ENCODE measurements around the gene SETD1A. TPM values are rescaled to one million over a fixed set of nuclear protein-coding genes. Genes with fewer than 3 reads are reported as not detected.

Gene SETD1A
- total RNA-seq, 2 experiments from 2014 or later, result 26.9 to 27.3 TPM

DNA sequence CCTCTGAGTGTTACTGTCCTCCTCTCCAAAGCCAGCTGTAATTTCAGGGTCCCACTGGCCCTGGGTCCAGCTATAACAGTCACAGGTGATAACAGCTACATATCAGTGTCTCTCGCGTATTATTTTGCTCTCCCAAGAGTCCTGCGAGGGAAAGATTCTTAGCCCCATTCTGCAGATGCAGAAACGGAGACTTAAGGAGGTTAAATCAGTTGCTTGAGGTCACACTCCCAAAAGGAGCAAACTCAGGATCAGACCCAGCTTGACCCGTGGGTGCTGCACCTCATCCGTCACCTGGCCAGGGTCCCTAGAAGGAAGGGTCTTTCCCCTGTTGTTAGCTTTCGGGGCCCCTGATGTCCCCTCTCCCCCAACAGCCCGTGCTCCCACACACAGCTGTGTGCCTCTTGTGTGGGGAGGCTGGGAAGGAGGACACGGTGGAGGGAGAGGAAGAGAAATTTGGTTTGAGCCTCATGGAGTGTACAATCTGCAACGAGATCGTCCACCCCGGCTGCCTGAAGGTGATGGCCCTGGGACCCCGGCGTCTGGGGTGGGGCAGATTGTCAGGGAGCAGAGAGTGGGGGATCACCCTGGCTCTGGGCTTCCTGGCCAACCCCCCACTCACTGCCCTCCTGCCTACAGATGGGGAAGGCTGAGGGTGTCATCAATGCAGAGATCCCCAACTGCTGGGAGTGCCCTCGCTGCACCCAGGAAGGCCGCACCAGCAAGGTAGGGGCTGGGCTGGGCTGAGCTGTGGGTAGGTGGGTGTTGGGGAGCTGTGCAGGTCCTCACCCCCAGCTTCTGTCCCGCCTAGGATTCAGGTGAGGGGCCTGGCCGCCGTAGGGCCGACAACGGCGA lies 30.4 kb upstream of the SETD1A start:
- ChIA-PET POLR2A (no interaction called here), CTCF (interaction anchor here (1.0 kb wide), 1 partner anchor 15 kb away, joined by 4 read pairs; no protein-coding TSS in a partner anchor)

DNA sequence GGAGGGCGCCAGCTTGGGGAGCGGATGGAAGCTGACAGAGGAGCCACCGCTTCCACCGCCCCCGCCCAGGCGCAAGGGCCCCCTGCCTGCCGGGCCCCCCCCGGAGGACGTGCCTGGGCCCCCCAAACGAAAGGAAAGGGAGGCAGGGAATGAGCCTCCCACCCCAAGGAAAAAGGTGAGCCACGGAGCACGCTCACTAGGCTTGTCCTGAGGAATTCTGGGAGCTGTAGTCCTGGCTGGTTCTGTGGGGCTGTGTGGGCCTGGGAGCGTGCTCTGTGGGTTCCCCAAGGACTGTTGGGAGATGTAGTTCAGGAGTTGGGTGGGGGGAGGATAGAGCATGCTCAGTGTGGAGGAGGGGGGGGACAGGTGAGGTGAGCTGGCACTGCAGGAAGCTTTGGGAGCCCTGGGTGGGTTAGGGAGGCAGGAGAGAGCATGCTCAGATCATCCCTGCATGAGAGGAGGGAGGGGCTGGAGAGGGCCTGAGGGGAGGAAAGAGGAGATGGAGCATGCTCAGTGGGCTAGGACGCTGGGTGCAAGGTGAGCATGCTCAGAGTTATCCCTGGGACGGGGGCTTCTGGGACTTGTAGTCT lies 29.7 kb upstream of the SETD1A start:
- CTCF ChIA-PET, result interaction anchor here (1.0 kb wide), 1 partner anchor 14 kb away, joined by 4 read pairs; no protein-coding TSS in a partner anchor
- POLR2A ChIA-PET, result no interaction called here

DNA sequence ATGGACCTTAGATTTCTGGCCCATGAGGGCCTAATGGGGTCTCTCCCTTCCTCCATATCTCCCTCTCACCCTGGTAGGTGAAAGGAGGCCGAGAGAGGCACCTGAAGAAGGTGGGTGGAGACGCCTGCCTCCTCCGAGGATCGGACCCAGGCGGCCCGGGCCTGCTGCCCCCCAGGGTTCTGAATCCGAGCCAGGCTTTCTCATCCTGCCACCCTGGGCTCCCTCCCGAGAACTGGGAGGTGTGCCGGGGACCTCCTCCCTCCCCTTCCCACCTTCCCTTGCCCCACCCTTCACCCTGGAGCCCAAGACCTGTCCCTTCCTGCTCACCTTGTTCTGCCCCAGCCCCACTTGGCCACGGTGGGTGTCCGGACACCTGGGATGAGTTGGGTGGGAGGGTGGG lies 29.2 kb upstream of the SETD1A start:
- POLR2A ChIA-PET, result no interaction called here
- CTCF ChIA-PET, result no interaction called here

DNA sequence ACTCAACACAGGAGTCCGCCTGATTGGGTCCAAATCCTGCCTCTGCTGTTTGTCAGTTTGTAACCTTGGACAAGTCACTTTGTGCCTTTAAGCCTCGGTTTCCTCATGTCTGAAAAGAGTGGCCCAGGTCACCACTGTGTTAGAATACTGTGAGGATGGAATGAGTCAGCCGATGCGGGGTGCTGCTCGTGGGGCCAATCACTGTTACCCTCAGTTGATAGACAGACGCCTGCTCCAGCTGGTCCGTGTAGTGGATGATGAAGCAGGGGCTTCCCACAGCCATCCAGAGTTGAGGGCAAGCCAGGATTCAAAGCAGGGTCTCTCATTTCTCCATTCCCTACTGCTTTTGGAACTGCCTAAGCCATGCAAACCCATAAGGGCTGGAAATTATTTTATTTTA lies 28.4 kb upstream of the SETD1A start:
- POLR2A ChIA-PET, result interaction anchor here (0.5 kb wide), 1 partner anchor 945 kb away, joined by 4 read pairs; the partner anchor contains the start of gene ZNF267
- CTCF ChIA-PET, result interaction anchor here (1.2 kb wide), 1 partner anchor 13 kb away, joined by 3 read pairs; no protein-coding TSS in a partner anchor

DNA sequence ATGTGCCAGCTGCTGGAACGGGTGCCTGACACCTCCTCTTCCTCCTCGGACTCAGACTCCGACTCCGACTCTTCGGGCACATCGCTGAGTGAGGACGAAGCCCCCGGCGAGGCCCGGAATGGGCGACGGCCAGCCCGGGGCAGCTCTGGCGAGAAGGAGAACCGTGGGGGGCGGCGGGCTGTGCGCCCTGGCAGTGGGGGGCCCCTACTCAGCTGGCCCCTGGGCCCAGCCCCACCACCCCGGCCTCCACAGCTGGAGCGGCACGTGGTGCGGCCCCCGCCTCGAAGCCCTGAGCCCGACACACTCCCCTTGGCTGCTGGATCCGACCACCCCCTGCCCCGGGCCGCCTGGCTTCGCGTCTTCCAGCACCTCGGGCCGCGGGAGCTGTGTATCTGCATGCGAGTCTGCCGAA lies 27.4 kb upstream of the SETD1A start:
- ChIA-PET CTCF (interaction anchor here (1.2 kb wide), 1 partner anchor 12 kb away, joined by 3 read pairs; no protein-coding TSS in a partner anchor), POLR2A (no interaction called here)

DNA sequence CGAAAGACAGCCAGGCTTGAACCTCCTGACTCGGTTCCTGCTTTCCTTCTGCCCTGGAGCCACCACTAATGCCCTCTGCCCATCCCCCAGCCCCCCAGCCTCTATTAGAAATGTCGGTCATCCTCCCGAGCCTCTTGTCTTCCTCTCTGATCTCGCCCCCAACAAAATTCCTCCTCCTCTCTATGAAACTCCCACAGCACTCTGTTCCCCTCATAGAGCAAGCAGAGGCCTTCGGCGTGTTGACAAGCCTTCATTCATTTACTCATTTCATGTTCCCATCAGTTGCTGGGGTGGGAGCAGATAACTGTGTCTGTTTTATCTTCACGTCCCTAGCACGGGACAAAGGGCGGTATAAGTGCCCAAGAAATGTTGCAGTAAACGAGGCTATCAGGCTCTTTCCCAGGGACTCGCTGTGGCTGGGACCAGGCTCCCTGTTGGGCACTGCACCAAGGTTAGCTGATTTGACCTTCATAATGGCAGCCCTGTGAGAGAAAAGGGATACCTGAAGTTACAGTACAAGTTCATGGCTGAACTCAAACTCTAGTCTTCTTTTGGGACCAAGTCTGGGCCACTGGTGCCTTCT lies 26.4 kb upstream of the SETD1A start:
- CTCF ChIA-PET, result no interaction called here

DNA sequence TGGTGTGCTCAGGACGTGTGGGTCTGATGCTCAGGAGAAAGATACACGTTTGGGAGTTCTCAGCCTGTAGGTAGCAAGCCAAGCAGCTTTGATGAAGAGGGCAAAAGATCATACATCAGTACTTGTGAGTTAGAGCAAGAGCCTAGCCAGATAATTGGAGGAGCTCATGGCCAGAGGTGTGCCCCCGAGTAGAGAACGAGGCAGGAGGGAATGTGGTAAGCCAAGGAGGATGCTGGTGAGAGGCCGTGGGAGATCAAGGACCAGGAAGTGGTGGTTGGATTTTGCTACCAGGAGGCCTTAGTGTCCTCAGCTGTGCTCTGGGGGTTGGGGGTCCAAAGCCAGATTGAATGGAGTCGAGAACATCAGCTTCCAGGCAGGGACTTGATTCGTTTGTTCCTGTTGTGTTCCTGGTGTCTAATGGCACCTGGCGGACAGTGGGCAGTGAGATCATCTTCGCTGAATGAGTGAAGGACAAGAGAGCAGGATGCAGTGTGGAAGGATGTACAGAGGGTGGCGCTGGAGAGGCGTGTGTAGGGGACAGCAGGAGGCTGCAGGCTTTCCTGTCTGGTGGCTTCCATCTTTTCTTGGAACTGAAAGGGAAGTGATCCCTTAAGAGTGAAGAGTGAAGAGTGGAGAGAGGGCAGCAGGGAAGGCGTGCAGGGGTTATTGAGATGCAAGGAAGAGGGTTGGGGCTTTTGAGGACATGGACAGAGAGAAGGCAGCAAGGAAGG lies 22.6 kb upstream of the SETD1A start:
- POLR2A ChIA-PET, result no interaction called here

More for the DNA sequence above, 26.4 kb upstream of the SETD1A start:
- POLR2A ChIA-PET, result no interaction called here

DNA sequence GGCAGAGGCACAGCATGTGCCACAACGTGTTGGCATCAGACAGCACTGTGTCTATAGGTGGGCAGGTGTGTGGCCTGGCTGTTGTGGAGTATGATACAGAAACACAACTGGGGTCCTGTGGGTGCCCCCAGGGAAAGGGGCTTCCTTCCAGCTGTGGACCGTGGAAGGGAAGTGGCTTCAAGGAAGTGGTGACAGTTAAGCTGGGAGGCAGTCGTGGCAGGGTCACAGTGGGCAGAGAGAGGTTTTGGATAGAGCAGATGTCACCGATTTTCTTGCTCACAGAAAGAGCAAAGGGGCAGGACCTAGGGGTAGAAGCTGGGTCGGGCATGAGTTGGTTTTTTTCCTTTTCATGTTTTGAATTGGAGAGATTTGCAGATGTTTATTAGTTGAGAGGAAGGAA lies 19.9 kb upstream of the SETD1A start:
- ChIA-PET CTCF (no interaction called here), POLR2A (no interaction called here)

More for the DNA sequence above, 22.6 kb upstream of the SETD1A start:
- CTCF ChIA-PET, result interaction anchor here (1.0 to 1.7 kb wide), 4 partner anchors 9 to 91 kb away, joined by 3 to 5 read pairs (median 4); no protein-coding TSS in a partner anchor

DNA sequence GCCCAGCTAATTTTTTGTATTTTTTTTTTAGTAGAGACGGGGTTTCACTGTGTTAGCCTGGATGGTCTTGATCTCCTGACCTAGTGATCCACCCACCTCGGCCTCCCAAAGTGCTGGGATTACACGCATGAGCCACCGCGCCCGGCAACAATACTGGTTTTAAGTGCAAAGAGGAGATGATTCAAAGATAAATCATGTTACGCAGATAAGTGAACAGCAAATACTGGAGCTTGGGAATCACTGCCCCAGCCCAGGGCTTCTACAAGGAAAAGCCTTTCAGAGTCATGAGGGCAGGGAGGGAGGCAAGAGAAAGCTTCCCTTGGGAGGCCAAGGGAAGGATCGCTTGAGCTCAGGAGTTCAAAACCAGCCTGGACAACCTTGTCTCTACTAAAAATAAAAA lies 18.0 kb upstream of the SETD1A start:
- ChIA-PET POLR2A (interaction anchor here (0.7 kb wide), 1 partner anchor 15 kb away, joined by 3 read pairs; no protein-coding TSS in a partner anchor), CTCF (interaction anchor here (0.5 to 1.1 kb wide), 3 partner anchors 38 to 377 kb away, joined by 3 to 4 read pairs (median 4); no protein-coding TSS in a partner anchor)

DNA sequence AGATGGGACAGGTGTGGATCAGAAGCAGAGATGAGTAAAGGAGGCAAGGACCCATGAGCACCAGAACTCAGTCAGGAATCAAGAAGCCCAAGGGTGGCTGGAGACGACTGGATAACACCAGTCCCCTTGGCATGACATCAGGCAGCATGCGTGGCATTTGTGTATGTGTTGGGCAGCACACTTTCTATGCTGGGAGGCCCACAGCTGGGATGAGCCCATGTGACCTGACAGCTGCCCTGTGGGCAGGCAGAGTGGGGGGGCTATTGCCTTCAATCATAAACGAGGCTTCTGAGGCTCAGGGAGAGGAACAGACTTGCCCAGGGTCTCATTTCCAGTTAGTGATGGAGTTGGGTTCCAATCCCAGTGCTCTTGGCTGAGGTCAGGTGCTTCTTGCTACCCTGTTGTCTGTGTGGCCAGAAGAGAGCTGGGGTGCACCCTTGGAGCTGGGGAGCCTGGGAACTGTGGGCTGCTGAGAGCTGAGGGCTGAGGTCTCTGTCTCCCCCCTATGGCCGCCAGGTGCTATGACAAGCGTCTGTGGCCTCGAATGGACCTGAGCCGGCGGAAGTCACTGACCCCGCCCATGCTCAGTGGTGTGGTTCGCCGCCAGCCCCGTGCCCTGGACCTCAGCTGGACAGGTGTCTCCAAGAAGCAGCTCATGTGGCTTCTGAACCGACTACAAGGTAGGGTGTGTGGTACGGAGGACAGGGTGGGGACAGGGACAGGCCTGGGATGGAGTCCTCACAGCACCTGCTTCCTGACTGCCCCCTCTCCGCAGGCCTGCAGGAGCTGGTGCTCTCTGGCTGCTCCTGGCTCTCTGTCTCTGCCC lies 15.7 kb upstream of the SETD1A start:
- CTCF ChIA-PET, result interaction anchor here (0.6 to 5.3 kb wide), 18 partner anchors 10 to 498 kb away, joined by 3 to 69 read pairs (median 4); no protein-coding TSS in a partner anchor
- POLR2A ChIA-PET, result interaction anchor here (0.7 to 1.1 kb wide), 3 partner anchors 13 to 97 kb away, joined by 3 to 4 read pairs (median 3); partner anchors contain the start of gene FBXL19

DNA sequence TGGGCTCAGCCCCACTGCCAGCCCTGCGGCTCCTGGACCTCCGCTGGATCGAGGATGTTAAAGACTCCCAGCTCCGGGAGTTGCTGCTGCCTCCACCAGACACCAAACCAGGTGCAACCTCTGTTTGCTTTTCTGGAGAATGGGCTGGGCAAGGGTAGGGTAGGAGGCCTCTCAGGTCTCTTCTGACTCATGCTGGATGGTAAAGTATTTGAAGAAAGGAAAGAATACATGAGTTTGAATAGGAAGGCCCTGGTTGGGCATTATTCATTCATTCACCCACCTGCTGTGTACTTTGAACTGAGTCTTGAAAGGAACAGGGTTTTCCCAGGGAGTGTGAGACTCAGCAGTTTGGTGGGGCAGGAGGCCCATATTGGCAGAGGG lies 15.1 kb upstream of the SETD1A start:
- ChIA-PET CTCF (interaction anchor here (0.6 to 5.3 kb wide), 15 partner anchors 10 to 498 kb away, joined by 3 to 69 read pairs (median 4); no protein-coding TSS in a partner anchor), POLR2A (interaction anchor here (0.7 to 1.1 kb wide), 3 partner anchors 12 to 97 kb away, joined by 3 to 4 read pairs (median 3); partner anchors contain the start of gene FBXL19)

DNA sequence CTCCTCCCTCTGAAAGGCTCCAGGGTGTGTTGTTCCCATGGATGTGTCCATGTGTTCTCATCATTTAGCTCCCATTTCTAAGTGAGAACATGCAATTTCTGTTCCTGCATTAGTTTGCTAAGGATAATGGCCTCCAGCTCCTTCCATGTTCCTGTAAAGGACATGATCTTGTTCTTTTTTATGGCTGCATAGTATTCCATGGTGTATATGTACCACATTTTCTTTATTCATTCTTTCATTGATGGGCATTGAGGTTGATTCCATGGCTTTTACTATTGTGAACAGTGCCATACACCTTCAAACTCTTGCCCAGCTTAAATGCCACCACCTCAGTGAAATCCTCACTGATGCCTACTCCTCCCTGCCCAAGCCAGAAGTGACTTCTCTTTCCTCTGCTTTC lies 13.2 kb upstream of the SETD1A start:
- POLR2A ChIA-PET, result no interaction called here
- CTCF ChIA-PET, result interaction anchor here (1.0 to 5.3 kb wide), 3 partner anchors 8 to 100 kb away, joined by 4 to 69 read pairs (median 4); no protein-coding TSS in a partner anchor

DNA sequence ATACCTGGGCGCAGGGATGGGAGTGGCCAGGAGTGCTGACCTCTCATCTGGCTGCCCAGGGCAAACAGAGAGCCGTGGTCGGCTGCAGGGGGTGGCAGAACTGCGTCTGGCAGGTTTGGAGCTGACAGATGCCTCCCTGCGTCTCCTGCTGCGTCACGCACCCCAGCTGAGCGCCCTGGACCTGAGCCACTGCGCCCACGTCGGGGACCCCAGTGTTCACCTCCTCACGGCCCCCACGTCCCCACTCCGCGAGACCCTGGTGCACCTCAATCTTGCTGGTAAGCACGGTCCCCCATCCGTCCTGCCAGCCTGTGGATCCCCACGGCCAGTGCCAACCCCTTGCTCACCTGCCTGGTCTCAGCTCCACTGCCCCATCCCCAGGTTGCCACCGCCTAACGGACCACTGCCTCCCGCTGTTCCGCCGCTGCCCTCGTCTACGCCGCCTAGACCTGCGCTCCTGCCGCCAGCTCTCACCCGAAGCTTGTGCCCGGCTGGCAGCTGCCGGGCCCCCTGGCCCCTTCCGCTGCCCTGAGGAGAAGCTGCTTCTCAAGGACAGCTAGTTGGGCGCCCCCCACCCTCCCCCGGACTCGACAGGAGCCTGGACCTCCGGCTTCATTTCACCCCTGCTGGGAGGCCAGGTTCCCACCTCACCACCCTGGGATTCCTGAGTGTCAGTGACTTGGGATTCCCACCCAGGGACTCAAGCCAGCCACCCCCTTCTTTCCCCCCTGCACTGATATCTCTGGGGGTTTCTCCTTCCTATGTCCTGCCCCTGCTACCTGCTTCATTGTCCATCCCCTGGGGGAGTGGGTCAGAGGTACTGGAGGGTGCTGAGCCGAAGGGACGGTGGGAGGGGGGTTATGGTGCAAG lies 10.6 kb upstream of the SETD1A start:
- ChIA-PET POLR2A (interaction anchor here (0.5 kb wide), 1 partner anchor 156 kb away, joined by 3 read pairs; no protein-coding TSS in a partner anchor), CTCF (no interaction called here)

DNA sequence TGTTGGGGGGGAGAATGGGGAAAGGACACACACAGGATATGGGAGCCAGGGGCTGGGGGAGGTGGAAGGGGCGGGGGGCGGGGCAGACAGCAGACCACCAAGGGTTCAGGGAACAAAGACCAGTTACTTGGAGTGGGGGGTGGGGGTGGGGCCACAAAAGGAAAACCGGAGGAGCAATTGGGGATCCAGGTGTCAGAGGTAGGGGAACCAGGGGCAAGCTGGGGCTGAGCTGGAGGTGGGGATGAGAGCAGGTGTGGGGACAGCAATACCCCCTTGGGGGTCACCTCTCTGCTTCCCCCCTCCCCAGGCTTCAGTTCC lies 10.1 kb upstream of the SETD1A start:
- POLR2A ChIA-PET, result no interaction called here
- CTCF ChIA-PET, result no interaction called here

DNA sequence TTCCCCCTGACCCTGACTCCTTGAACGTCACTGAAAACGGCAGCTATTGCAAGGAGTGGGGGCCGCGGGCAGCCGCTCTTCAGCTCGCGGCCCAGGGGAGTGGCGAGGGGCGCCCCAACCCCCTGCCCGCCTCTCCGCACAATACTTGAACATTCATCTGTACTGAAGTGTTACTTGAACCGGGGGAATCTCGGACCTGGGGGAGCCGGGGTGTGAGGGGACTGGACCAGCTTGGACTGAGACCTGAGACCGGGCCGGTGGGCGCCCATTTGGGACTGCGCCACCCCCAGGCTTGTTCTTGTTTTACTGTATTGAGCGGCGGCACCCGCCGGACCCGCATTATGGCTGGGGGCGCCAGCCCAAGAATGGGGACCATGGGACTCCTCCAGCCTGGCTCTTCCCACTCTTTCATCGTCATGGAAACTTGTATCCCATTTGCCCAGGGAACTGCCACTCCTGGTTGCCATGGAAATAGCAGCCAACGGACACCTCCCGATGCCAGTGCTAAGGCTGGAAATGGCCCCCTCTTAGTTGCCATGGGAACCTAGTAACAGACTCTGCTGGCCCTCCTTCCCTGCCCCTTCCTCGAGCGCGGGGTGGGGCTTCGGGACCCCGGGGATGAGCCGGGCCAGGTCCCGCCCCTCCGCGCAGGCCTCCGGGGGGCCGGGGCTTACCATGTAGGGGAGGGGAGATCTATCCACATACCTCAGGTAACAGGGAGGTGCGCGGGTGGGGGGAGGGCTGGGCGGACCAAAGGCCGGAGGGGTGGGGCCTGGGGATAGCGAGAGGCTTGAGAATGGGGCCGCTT lies 9.5 kb upstream of the SETD1A start:
- ChIA-PET CTCF (no interaction called here), POLR2A (no interaction called here)

All from activated CD8-positive, alpha-beta memory T cell treated with anti-CD3 and anti-CD28 coated beads for 36 hours (primary cell).